RPMI7951 (cell line): Measurements from ENCODE around the gene TAF11L7. TPM values are rescaled to one million over a fixed set of nuclear protein-coding genes. Genes with fewer than 3 reads are reported as not detected.
"Not testable (repeated sequence)": the region's sequence is repeated elsewhere in the genome, so short reads cannot be mapped to it uniquely, and the experiment has no call there.

Source experiments
- DNase-seq: peaks from one replicate; pipeline ENCODE4 v3.0.0-alpha.2; 2012; ENCODE audit warnings: low read depth
- total RNA-seq: library from RNA; depleted of rRNA; stranded (reverse); fragments of >200 nt; shearing (Covaris generic); gene quantifications from 2 replicates; pipeline ENCODE4 v1.2.3, GENCODE V29; 2014; rRNA removed

The TAF11L7 gene
- not detected in 2 replicates for total RNA-seq

DNA sequence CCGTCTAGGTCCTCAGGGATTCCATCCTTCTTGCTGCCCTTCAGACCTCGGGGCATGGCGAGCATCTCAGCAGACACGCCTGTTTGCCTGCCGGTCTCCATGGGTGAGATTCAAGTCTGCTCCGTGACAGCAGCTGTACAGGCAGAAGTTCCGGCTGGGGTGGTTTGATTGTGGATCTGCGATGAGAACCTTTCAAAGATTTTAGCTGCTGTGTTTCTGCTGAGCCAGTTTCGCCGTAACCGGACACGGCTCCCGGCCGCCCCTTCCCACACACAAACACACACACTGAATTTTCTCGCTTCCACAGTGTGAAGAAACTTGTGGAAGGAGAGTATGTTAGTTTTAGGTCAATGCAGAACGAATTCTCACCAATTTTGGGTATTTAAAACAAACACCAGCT lies at the start of gene TAF11L7:
Gene TAF11L7 (minus strand): TSS at position 101 of the 400 bp plus-strand sequence.
- DNase-seq = not testable (repeated sequence)

DNA sequence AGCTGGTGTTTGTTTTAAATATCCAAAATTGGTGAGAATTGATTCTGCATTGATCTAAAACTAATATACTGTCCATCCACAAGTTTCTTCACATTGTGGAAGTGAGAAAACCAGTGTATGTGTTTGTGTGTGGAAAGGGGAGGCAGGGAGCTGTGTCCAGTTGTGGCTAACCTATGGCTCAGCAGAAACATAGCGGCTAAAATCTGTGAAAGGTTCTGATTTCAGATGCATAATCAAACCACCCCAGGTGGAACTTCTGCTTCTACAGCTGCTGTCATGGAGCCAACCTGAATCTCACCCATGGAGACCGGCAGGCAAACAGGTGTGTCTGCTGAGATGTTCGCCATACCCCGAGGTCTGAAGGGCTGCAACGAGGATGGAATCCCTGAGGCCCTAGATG lies 48.6 kb upstream of the TAF11L7 start, which contains the start of gene TAF11L14:
Gene TAF11L14 (plus strand): TSS at position 301 of the 400 bp plus-strand sequence.
- DNase-seq = no peak

DNA sequence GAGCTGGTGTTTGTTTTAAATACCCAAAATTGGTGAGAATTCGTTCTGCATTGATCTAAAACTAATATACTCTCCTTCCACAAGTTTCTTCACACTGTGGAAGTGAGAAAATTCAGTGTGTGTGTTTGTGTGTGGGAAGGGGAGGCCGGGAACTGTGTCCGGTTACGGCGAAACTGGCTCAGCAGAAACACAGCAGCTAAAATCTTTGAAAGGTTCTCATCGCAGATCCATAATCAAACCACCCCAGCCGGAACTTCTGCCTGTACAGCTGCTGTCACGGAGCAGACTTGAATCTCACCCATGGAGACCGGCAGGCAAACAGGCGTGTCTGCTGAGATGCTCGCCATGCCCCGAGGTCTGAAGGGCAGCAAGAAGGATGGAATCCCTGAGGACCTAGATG lies 46.2 kb upstream of the TAF11L7 start, which contains the start of gene TAF11L13:
Gene TAF11L13 (plus strand): TSS at position 301 of the 400 bp plus-strand sequence.
- not testable (repeated sequence) for DNase-seq

DNA sequence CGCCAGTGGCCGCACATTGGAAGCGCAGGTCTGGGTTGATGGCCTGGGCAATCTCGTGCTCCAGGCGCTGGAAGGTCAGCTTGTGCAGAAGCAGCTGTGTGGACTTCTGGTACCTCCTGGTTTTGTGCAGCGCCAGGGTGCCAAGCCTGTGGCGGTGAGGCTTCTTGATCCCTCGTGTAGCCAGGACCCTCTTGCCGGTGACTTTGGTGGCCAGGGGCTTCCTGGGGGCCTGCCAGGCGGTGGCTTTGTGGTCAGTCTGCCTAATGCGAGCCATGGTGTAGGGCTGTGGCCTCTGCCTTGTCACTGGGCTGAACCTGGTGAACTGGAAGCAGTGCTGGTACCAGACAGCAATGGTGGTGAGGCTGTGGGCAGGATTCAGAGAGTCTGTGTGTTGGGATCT lies 40.1 kb upstream of the TAF11L7 start:
- DNase-seq = no peak

DNA sequence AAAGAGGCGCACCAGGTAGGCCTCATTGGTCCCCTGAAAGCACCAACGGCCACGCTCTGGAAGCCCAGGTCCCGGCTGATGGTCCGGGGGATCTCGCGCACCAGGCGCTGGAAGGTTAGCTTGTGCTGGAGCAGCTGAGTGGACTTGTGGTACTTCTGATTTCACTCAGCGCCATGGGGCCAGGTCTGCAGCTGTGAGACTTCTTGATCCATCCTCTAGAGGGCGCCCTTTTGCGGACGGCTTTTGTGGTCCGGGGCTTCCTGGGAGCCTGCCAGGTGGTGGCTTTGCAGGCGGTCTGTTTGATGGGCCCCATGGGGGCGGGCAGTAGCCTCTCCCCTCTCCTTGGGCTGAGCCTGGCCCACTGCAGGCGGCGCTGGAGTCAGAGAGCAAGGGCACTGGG lies 35.1 kb upstream of the TAF11L7 start:
- no peak for DNase-seq

DNA sequence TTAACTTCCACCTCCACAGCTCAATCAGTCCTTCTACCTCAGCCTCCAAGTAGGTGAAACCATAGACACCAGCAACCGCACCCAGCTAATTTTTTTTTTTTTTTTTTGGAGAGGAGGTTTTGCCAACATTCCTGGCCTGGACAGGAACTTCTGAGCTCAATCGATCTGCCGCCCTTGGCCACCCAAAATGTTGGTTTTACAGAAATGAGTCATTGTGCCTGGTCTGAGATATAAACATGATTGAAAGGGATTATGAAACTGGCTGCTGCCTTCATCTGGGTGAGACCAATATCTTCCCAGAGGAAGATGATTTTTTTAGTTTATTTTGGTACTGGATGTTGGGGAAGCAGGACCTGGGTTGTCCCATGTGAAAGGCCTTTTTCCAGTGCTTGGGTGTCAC lies 33.8 kb upstream of the TAF11L7 start:
- DNase-seq = no peak

DNA sequence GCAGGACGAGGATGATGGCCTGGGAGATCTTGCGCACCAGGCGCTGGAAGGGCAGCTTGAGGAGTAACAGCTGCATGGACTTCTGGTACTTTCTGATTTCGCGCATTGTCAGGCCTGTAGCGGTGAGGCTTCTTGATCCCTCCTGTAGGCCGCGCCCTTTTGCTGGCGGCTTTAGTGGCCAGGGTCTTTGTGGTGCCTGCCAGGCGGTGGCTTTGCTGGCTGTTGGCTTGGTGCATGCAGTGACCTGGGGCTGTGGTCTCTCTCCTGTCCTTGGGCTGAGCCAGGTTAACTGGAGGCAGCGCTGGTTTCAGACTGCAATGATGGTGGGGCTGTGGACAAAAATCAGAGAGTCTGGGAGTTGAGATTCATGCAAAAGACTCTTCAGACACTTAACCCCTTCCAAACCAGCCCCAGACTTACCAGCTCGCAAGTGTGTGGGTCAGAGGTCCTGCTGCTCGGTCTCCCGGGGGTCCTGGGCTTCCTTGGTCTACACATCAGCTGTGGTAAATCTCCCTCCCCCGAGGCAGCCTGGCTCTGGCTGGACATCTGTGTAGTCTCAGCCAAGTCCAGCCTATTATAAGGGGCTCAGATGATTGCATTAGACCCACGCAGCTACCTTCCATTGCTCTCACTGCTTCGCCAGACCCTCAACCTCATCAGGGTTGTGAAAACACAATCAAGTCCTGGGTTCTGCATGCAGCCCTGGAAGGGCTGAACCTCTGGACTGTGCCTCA lies 29.5 kb upstream of the TAF11L7 start:
- no peak for DNase-seq

DNA sequence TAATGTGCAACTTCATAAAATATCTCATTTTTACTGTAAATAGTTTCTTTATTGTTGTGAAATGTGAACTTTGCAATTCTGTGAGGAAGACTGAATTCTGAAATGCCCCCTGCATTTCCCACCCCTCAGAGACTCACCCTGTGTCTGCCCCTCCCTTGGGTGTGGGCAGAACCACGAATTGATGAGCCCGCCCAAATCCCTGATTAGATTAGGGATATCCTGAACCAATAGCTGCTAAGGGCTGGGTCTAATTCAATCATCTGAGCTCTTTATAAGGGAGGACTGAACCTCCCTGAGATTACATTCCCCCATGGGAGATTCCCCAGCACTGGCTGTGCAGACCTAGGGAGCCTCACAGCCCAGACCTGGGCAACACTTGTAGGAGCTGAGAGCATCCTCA lies 24.5 kb upstream of the TAF11L7 start, which contains the start of gene TAF11L12:
Gene TAF11L12 (plus strand): TSS at position 301 of the 400 bp plus-strand sequence.
- DNase-seq = not testable (repeated sequence)

DNA sequence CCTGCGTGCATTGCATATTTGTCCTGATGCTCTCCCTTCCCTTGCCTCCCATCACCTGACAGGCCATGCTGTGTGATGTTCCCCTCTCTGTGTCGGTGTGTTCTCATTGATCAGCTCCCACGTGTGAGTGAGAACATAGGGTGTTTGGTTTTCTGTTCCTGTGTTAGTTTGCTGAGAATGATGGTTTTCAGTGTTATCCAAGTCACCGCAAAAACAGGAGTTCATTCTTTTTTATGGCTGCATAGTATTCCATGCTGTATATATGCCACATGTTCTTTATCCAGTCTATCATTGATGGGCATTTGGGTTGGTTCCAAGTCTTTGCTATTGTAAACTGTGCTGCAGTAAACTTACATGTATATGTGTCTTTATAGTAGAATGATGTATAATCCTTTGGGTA lies 21.9 kb upstream of the TAF11L7 start:
- not testable (repeated sequence) for DNase-seq

DNA sequence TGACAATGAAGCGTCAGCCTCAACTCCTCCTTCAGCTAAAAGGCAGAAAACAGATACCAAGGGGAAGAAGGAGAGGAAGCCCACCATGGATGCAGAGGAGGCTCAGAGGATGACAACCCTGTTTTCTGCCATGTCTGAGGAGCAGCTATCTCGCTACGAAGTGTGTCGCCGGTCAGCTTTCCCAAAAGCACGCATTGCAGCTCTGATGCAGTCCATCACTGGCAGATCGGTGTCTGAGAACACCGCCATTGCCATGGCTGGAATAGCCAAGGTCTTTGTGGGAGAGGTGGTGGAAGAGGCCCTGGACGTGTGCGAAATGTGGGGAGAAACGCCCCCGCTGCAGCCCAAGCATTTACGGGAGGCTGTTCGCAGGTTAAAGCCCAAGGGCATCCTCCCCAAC lies 19.4 kb upstream of the TAF11L7 start:
- no peak for DNase-seq

DNA sequence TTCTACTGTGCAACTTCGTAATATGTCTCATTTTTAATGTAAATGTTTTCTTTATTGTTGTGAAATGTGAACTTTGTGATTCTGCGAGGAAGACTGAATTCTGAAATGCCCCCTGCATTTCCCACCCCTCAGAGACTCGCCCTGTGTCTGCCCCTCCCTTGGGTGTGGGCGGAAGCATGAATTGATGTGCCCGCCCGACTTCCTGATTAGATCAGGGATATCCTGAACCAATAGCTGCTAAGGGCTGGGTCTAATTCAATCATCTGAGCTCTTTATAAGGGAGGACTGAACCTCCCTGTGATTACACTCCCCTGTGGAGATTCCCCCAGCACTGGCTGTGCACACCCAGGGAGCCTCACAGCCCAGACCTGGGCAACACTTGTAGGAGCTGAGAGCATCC lies 18.3 kb upstream of the TAF11L7 start, which contains the start of gene TAF11L11:
Gene TAF11L11 (plus strand): TSS at position 304 of the 400 bp plus-strand sequence.
- not testable (repeated sequence) for DNase-seq

DNA sequence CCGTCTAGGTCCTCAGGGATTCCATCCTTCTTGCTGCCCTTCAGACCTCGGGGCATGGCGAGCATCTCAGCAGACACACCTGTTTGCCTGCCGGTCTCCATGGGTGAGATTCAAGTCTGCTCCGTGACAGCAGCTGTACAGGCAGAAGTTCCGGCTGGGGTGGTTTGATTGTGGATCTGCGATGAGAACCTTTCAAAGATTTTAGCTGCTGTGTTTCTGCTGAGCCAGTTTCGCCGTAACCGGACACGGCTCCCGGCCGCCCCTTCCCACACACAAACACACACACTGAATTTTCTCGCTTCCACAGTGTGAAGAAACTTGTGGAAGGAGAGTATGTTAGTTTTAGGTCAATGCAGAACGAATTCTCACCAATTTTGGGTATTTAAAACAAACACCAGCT lies 12.2 kb upstream of the TAF11L7 start, which contains the start of gene TAF11L10:
Gene TAF11L10 (minus strand): TSS at position 101 of the 400 bp plus-strand sequence.
- not testable (repeated sequence) for DNase-seq

DNA sequence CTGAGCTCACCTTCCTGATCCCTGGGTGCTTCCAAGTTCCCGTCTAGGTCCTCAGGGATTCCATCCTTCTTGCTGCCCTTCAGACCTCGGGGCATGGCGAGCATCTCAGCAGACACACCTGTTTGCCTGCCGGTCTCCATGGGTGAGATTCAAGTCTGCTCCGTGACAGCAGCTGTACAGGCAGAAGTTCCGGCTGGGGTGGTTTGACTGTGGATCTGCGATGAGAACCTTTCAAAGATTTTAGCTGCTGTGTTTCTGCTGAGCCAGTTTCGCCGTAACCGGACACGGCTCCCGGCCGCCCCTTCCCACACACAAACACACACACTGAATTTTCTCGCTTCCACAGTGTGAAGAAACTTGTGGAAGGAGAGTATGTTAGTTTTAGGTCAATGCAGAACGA lies 8.7 kb upstream of the TAF11L7 start, which contains the start of gene TAF11L9:
Gene TAF11L9 (minus strand): TSS at position 140 of the 400 bp plus-strand sequence.
- not testable (repeated sequence) for DNase-seq

DNA sequence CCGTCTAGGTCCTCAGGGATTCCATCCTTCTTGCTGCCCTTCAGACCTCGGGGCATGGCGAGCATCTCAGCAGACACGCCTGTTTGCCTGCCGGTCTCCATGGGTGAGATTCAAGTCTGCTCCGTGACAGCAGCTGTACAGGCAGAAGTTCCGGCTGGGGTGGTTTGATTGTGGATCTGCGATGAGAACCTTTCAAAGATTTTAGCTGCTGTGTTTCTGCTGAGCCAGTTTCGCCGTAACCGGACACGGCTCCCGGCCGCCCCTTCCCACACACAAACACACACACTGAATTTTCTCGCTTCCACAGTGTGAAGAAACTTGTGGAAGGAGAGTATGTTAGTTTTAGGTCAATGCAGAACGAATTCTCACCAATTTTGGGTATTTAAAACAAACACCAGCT lies 5.3 kb upstream of the TAF11L7 start, which contains the start of gene TAF11L8:
Gene TAF11L8 (minus strand): TSS at position 101 of the 400 bp plus-strand sequence.
- DNase-seq = not testable (repeated sequence)

Other genes starting within 250 kb of the TAF11L7 start
- not detected in 2 replicates for gene TAF11L2, start 87.5 kb downstream of the TAF11L7 start, total RNA-seq
- gene TAF11L3, start 67.4 kb downstream of the TAF11L7 start, total RNA-seq = not detected in 2 replicates
- not detected in 2 replicates for gene TAF11L4, start 64.0 kb downstream of the TAF11L7 start, total RNA-seq
- gene TAF11L5, start 60.5 kb downstream of the TAF11L7 start, total RNA-seq = not detected in 2 replicates
- not detected in 2 replicates for gene TAF11L6, start 57.1 kb downstream of the TAF11L7 start, total RNA-seq
- gene TAF11L8, start 5.2 kb upstream of the TAF11L7 start, total RNA-seq = not detected in 2 replicates
- gene TAF11L9, start 8.6 kb upstream of the TAF11L7 start, total RNA-seq = not detected in 2 replicates
- not detected in 2 replicates for gene TAF11L10, start 12.1 kb upstream of the TAF11L7 start, total RNA-seq
- gene TAF11L11, start 18.4 kb upstream of the TAF11L7 start, total RNA-seq = not detected in 2 replicates
- gene TAF11L12, start 24.6 kb upstream of the TAF11L7 start, total RNA-seq = not detected in 2 replicates
- gene TAF11L13, start 46.3 kb upstream of the TAF11L7 start, total RNA-seq = not detected in 2 replicates
- gene TAF11L14, start 48.7 kb upstream of the TAF11L7 start, total RNA-seq = not detected in 2 replicates